Measurements from ENCODE around the gene TSNAXIP1.

GRCh38 chr16:67801241-67801640 is 5.4 kb upstream of the TSNAXIP1 start:
- TF ChIP-seq, protein P1, sequence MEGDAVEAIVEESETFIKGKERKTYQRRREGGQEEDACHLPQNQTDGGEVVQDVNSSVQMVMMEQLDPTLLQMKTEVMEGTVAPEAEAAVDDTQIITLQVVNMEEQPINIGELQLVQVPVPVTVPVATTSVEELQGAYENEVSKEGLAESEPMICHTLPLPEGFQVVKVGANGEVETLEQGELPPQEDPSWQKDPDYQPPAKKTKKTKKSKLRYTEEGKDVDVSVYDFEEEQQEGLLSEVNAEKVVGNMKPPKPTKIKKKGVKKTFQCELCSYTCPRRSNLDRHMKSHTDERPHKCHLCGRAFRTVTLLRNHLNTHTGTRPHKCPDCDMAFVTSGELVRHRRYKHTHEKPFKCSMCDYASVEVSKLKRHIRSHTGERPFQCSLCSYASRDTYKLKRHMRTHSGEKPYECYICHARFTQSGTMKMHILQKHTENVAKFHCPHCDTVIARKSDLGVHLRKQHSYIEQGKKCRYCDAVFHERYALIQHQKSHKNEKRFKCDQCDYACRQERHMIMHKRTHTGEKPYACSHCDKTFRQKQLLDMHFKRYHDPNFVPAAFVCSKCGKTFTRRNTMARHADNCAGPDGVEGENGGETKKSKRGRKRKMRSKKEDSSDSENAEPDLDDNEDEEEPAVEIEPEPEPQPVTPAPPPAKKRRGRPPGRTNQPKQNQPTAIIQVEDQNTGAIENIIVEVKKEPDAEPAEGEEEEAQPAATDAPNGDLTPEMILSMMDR (IDR thresholded peaks at IDR 0.05): no peak
- no peak for TF ChIP-seq POLR2A (IDR thresholded peaks at IDR 0.05)

Data from Peyer's patch (tissue), 4 donors.